GM19328 (cell line): ENCODE measurements around the gene KRT82.
A peak's percentile ranks its signal among the peaks of the same experiment; 100 is the strongest.

Experiments
- ATAC-seq: cut with Tn5 transposase; IDR thresholded peaks from one replicate; pipeline ENCODE4 v1.9.1; 2021; ENCODE audit warnings: mild to moderate bottlenecking, moderate library complexity; ENCODE audit not compliant: unreplicated experiment

Gene KRT82

GRCh38 chr12:52362118-52362726, 43.9 kb downstream of the KRT82 start:
- ATAC-seq, result no peak

DNA sequence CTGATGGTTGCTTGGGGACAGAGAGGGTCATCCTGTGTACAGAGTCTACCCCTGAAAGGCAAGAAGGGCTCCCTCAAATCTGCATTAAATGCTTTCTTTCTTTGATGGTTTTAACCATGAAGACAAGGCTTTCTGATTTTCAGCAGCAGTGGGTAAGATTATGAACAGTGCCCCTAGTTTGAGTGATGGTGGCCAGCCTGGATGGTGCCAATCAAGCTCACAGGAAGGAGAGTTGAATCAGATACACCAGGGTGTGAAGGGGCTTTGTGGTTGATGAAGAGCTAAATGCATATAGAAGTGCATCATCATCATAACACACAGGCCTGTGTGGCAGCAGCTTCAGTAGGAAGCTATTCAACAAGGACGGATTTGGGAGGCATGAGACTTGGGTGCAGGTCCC, 44.6 kb downstream of the KRT82 start:
- no peak for ATAC-seq

- ATAC-seq, result no peak
Observed at GRCh38 chr12:52360663-52361271, 45.4 kb downstream of the KRT82 start.

DNA sequence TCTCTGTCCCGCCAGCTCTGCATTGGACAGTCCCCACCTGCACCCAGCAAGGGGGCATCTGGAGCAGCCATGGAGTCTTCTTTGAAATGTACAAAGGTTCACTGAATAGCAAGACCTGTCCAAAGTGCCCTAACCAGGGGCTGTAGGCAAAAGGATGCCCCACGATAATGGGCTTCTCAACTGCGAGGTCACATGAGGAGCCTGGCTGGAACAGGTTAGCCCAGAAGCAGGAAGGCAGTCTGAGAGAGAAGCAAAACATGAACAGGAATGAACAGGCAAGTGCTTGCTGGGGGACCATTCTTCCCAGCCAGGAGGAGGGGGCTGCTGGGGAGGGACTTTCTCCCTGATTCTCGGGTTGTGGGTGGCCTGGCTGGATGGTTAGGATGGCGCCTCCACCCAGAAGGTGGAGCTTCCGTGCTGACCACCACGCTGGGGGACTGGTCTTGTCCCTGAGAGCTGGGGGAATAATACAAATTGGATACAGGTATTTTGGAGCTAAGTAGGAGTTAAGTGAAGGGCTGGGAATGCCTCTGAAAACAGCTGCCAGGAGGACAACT, 46.0 kb downstream of the KRT82 start:
- no peak for ATAC-seq

- ATAC-seq, result no peak
Observed at GRCh38 chr12:52359621-52360061, 46.5 kb downstream of the KRT82 start.

DNA sequence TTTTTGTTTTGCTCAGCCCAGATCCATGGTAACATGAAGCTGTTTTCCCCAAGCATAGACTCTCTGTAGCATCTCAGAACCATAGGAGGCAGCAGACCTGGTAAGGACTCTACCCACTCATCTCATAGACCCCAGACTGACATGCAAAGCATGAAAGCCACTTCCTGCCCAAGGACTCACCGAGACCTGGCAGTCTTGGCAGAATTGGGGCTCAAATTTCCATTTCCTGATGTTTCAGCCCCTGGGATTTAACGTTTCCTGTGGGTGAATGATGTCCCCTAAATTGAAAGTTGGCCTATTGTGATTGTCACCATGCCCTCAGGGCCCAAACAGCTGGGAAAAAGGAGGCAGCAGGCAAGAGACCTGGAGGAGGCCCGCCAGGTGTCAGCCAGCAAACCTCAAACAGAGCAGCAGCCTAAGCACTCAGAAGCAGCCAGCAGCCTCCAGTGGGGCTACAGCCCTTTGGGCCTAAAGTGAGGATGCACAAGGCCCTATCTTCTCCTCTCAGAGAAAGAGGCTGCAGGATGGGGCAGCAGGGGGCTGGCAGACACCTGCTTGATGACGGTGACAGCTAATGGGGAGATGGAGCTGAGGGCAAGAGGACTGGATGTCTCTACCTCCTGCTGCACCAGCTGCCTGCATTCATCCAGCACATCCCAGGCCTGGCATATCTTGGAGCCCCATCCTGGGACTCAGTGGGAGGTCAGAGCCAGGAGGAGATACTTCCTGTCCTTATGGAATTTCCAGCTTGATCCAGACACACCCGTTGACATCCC, 47.4 kb downstream of the KRT82 start:
- ATAC-seq, result peak; percentile 95

DNA sequence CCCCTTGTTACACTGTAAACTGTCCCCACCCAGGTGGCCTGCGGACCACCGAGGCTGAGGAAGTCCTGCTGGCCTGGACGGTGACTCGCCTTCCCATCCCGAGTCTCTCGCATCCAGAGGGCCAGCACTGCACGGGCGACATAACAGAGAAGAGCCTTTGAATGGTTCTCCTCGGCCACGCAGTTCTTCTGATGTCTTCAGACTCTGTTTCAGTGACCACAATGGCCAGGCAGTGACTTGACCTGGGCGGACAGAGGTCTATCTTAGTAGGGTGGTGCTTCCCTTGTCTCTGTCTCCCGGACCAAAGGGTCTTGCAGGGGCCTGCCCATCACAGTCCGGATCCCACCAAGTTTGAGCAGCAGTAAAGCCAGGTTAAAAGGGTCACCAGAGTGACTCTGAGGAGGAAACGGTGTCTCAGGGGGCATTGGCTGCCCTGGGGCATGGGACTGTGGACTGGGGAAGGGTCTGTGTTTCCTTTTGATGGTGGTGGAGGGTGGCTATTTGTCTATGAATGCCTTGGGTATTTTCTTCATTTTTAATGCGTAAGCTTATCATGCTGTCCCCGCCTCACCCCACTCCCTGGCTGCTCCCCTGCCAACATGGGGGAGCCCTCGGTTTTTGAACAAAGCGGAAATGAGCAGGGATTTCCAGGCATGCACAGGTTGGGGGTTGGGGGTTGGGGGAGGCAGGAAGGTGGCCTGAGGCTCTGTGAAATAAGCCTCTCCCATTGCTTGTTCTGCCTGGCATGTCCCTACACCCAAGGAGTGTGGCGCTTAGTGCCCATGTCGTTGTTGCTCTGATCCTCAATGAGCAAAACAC, 49.2 kb downstream of the KRT82 start:
- ATAC-seq, result no peak

- no peak for ATAC-seq
Observed at GRCh38 chr12:52356031-52356761, 49.9 kb downstream of the KRT82 start.

- no peak for ATAC-seq
Observed at GRCh38 chr12:52355176-52355575, 51.0 kb downstream of the KRT82 start.

GRCh38 chr12:52354200-52354599, 51.9 kb downstream of the KRT82 start:
- ATAC-seq, result no peak

DNA sequence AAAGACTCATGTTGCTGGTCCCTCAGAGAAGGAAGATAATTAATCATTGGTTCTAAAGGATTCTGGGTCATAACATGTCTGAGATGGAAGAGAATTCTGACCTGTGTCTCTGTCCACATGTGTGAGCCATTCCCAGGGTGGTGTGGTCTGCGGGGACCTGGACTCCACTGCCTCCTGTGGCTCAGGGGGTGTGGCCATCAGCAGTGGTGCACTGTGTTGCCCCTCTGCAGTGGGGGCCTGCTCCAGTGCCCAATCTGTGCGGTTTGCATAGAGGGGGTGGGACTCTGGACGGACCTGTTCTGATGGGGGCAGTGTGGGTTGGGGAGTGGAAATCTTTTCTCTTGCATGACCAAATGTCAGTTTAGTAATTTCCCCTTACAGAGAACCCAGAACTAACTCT, 52.4 kb downstream of the KRT82 start:
- no peak for ATAC-seq

DNA sequence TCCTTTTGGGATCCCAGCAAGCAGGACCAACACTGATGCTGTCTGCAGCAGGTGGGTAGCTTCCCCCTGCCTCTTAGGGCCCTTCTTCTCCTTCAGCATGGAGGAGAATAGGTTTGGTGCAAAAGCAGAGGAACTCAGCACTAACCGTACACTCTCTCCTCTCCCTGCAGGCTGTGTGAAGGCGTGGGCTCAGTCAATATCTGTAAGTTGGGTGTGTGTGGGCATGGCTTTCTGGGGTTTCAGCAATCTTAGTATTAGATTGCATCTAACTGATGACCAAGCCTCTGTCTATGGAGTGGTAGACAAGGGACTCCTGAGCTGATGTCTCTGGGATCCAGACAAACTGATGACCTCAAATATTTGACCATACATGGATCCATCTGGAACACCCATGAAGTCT, 53.2 kb downstream of the KRT82 start:
- no peak for ATAC-seq

GRCh38 chr12:52351196-52352059, 54.7 kb downstream of the KRT82 start:
- no peak for ATAC-seq

- ATAC-seq, result no peak
Observed at GRCh38 chr12:52350786-52351185, 55.3 kb downstream of the KRT82 start.

DNA sequence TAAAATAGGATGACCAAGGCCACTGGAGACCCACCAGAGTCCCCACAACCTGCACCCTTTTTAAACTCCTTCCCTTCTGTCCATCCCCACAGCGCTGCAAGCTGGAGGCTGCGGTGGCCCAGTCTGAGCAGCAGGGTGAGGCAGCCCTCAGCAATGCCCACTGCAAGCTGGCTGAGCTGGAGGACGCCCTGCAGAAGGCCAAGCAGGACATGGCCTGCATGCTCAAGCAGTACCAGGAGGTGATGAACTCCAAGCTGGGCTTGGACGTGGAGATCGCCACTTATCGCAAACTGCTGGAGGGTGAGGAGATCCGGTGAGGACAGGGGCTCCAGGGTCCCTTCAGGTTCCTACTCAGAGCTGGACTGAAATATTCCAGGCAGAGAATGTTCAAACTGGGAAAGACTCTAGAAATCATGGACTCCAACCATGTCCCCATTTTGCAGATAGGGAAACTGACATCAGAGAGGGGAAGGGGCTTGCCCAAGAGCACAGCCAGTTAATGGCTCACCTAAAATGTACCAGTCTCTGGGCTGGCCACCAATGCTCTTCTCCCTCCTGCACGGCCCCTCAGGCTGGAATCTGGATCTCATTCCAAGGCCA, 56.0 kb downstream of the KRT82 start:
- no peak for ATAC-seq

- ATAC-seq, result no peak
Observed at GRCh38 chr12:52349196-52349595, 56.9 kb downstream of the KRT82 start.

DNA sequence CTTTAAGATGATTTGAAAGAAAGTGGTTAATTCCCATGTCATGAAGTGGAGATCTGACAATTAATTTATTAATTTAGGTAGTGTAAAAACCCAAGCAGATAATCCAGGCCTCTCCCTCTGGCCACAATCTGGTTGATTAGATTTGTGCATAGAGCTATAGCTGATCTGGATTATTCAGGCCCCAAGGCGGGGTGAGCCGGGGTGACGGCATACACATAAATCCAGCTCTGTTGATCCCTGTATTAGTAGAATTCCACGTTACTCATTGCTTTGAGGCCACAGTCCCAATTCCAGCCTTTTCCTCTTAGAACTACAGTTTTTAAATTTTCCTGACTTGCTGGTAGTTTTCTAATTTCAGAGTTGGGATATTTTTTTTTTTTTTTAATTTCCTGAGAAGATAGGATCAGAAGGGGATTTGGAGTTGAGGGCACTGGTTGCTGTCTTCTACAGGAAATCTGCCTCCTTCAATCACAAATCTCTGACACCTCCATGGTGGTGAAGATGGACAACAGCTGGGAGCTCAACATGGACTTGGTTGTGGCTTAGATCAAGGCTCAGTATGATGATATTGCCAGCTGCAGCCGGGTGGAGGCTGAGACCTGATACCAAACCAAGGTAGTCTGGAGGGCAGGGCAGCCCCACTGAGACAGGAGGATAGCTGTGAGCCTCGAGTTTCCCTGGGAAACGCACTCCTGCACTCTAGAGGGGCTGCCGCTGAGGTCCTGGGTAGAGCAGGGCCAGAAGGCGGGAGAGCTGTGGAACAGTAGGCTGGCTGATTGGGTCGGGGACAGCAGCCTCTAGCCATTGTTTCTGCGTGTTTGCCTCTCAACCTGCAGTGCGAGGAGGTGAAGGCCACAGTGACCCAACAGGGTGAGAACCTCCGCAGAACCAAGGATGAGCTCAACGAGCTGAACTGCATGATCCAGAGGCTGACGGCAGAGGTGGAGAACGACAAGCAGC, 58.3 kb downstream of the KRT82 start:
- ATAC-seq, result no peak

- no peak for ATAC-seq
Observed at GRCh38 chr12:52347016-52347415, 59.1 kb downstream of the KRT82 start.
